GM18517 (cell line): Measurements from ENCODE around the gene PGP.

Experiments
- ATAC-seq: cut with Tn5 transposase; IDR thresholded peaks from one replicate; pipeline ENCODE4 v1.9.1; 2021; ENCODE audit warnings: mild to moderate bottlenecking, moderate library complexity; ENCODE audit not compliant: unreplicated experiment

PGP gene

GRCh38 chr16:2184346-2184745, 30.3 kb downstream of the PGP start:
- no peak for ATAC-seq

GRCh38 chr16:2183671-2184070, 31.0 kb downstream of the PGP start:
- no peak for ATAC-seq

- ATAC-seq, result no peak
Measured at GRCh38 chr16:2181952-2182351, 32.7 kb downstream of the PGP start.

GRCh38 chr16:2180962-2181923, 33.4 kb downstream of the PGP start:
- no peak for ATAC-seq

GRCh38 chr16:2180461-2180860, 34.2 kb downstream of the PGP start:
- ATAC-seq, result no peak

- ATAC-seq, result no peak
Measured at GRCh38 chr16:2179576-2179975, 35.1 kb downstream of the PGP start.

GRCh38 chr16:2179107-2179501, 35.5 kb downstream of the PGP start:
- no peak for ATAC-seq

GRCh38 chr16:2178321-2179106, 36.1 kb downstream of the PGP start:
- no peak for ATAC-seq

- ATAC-seq, result no peak
Measured at GRCh38 chr16:2177561-2177960, 37.1 kb downstream of the PGP start.

GRCh38 chr16:2177101-2177500, 37.5 kb downstream of the PGP start:
- no peak for ATAC-seq

GRCh38 chr16:2176047-2176446, 38.6 kb downstream of the PGP start:
- no peak for ATAC-seq

GRCh38 chr16:2175454-2175853, 39.2 kb downstream of the PGP start:
- no peak for ATAC-seq

GRCh38 chr16:2174396-2175131, 40.1 kb downstream of the PGP start:
- ATAC-seq, result no peak

GRCh38 chr16:2173916-2174315, 40.7 kb downstream of the PGP start:
- no peak for ATAC-seq

GRCh38 chr16:2173366-2173765, 41.3 kb downstream of the PGP start:
- ATAC-seq, result no peak

GRCh38 chr16:2172688-2173335, 41.8 kb downstream of the PGP start:
- no peak for ATAC-seq

GRCh38 chr16:2171601-2172178, 43.0 kb downstream of the PGP start:
- no peak for ATAC-seq

- ATAC-seq, result no peak
Measured at GRCh38 chr16:2170587-2171435, 43.8 kb downstream of the PGP start.

- no peak for ATAC-seq
Measured at GRCh38 chr16:2170080-2170479, 44.6 kb downstream of the PGP start.
